Calu3 (cell line): ENCODE results near the gene WDR83. TPM values are rescaled to one million over a fixed set of nuclear protein-coding genes. Genes with fewer than 3 reads are reported as not detected.

Source experiments
- BruUV-seq: library from RNA; stranded (reverse); fragments of 400-500 nt; replicated peaks from 2 replicates; lab custom pipeline; 2021; lab: Mats Ljungman, UMichigan
- CTCF ChIA-PET: fragments of 300-600 bp; sonication (Branson Sonifier 250); formaldehyde crosslinking; loops from one replicate; lab custom pipeline; 2022; ENCODE audit warnings: antibody characterized with exemption; lab: Charles Lee
- DNase-seq: peaks from one replicate; pipeline ENCODE4 v3.0.0; 2022
- H3K27ac Mint-ChIP-seq: one replicate; pipeline ENCODE4 v1.8.0; 2022; ENCODE audit warnings: mixed read lengths; ENCODE audit not compliant: unreplicated experiment
- H3K27me3 Mint-ChIP-seq: one replicate; pipeline ENCODE4 v1.8.0; 2022; ENCODE audit warnings: mixed read lengths; ENCODE audit not compliant: unreplicated experiment
- H3K36me3 Mint-ChIP-seq: one replicate; pipeline ENCODE4 v1.8.0; 2022; ENCODE audit warnings: mild to moderate bottlenecking, moderate library complexity, mixed read lengths; ENCODE audit not compliant: insufficient read depth, unreplicated experiment
- H3K4me1 Mint-ChIP-seq: one replicate; pipeline ENCODE4 v1.8.0; 2022; ENCODE audit warnings: mild to moderate bottlenecking, low read depth, mixed read lengths; ENCODE audit not compliant: unreplicated experiment
- H3K4me3 Mint-ChIP-seq: one replicate; pipeline ENCODE4 v1.8.0; 2022; ENCODE audit warnings: mild to moderate bottlenecking, low read depth, moderate library complexity, mixed read lengths; ENCODE audit not compliant: unreplicated experiment
- H3K9me3 Mint-ChIP-seq: one replicate; pipeline ENCODE4 v1.8.0; 2022; ENCODE audit warnings: low read depth, mixed read lengths; ENCODE audit not compliant: unreplicated experiment
- CTCF ChIP-seq: fragments of 200-600 bp; IDR thresholded peaks from one replicate; pipeline ENCODE4 v1.8.0; 2022; ENCODE audit warnings: antibody characterized with exemption; ENCODE audit not compliant: unreplicated experiment
- intact Hi-C: fragments of 100-400 bp; cut with micrococcal nuclease; formaldehyde crosslinking; loops from one replicate; pipeline ENCODE4 v1.10.0; 2022; ENCODE audit not compliant: unreplicated experiment
- total RNA-seq: library from RNA; stranded (reverse); gene quantifications from 2 replicates; pipeline ENCODE4 v1.2.3, GENCODE V29; 2022

WDR83 gene
- total RNA-seq, 1 experiment from 2014 or later: 10.1 TPM

- Mint-ChIP-seq H3K27ac (no peak overlapping the region), H3K27me3 (no peaks in the 10 kb centered on the region), H3K36me3 (peaks cover 35% of the 10 kb centered on the region), H3K4me3 (no peak overlapping the region), H3K9me3 (no peaks in the 10 kb centered on the region), H3K4me1 (no peaks in the 10 kb centered on the region)
- CTCF ChIA-PET: no interaction called here
- intact Hi-C loops: no loop called here
- no peak for TF ChIP-seq CTCF
- DNase-seq: no peak
- BruUV-seq: no TSS peak
Measured at GRCh38 chr19:12657966-12658365, 8.6 kb upstream of the WDR83 start.

GRCh38 chr19:12660980-12661379, 5.6 kb upstream of the WDR83 start:
- intact Hi-C loops: no loop called here

GRCh38 chr19:12664406-12665280, 2.0 kb upstream of the WDR83 start:
- intact Hi-C loops: loop anchor here (5.0 kb wide), 1 partner anchor 102 kb away; no protein-coding TSS in a partner anchor
- Mint-ChIP-seq H3K4me3 (no peak overlapping the region), H3K27ac (no peak overlapping the region), H3K9me3 (no peaks in the 10 kb centered on the region), H3K4me1 (no peaks in the 10 kb centered on the region), H3K36me3 (peaks cover 41% of the 10 kb centered on the region), H3K27me3 (no peaks in the 10 kb centered on the region)
- DNase-seq: no peak
- no peak for TF ChIP-seq CTCF
- CTCF ChIA-PET: no interaction called here
- no TSS peak for BruUV-seq

More at GRCh38 chr19:12660980-12661379, 5.6 kb upstream of the WDR83 start:
- no TSS peak for BruUV-seq
- no peaks in the 10 kb centered on the region for H3K4me1 Mint-ChIP-seq
- H3K4me3 Mint-ChIP-seq: no peak overlapping the region
- CTCF ChIA-PET: interaction anchor here (0.6 kb wide), 1 partner anchor 38 kb away, joined by 5 read pairs; no protein-coding TSS in a partner anchor
- no peak overlapping the region for H3K27ac Mint-ChIP-seq
- no peaks in the 10 kb centered on the region for H3K27me3 Mint-ChIP-seq
- TF ChIP-seq CTCF: no peak
- H3K36me3 Mint-ChIP-seq: peaks cover 28% of the 10 kb centered on the region
- no peak for DNase-seq
- no peaks in the 10 kb centered on the region for H3K9me3 Mint-ChIP-seq

- Mint-ChIP-seq H3K4me1 (no peaks in the 10 kb centered on the region), H3K36me3 (peaks cover 47% of the 10 kb centered on the region), H3K27ac (no peak overlapping the region), H3K9me3 (no peaks in the 10 kb centered on the region), H3K27me3 (no peaks in the 10 kb centered on the region), H3K4me3 (no peak overlapping the region)
- no TSS peak for BruUV-seq
- intact Hi-C loops: loop anchor here (5.0 kb wide), 1 partner anchor 103 kb away; no protein-coding TSS in a partner anchor
- no peak for TF ChIP-seq CTCF
- no peak for DNase-seq
- CTCF ChIA-PET: no interaction called here
Measured at GRCh38 chr19:12665281-12665573, 1.4 kb upstream of the WDR83 start.
